ENCODE data around the gene CCNYL1.
"Not testable (repeated sequence)": the region's sequence is repeated elsewhere in the genome, so short reads cannot be mapped to it uniquely, and the experiment has no call there.

CCNYL1 gene

GRCh38 chr2:207696911-207697310 is 14.5 kb upstream of the CCNYL1 start:
- not testable (repeated sequence) for DNase-seq

GRCh38 chr2:207697411-207697810 is 14.0 kb upstream of the CCNYL1 start:
- DNase-seq = no peak

- DNase-seq = no peak
These were observed 13.1 kb upstream of the CCNYL1 start for GRCh38 chr2:207698301-207698700.

DNA sequence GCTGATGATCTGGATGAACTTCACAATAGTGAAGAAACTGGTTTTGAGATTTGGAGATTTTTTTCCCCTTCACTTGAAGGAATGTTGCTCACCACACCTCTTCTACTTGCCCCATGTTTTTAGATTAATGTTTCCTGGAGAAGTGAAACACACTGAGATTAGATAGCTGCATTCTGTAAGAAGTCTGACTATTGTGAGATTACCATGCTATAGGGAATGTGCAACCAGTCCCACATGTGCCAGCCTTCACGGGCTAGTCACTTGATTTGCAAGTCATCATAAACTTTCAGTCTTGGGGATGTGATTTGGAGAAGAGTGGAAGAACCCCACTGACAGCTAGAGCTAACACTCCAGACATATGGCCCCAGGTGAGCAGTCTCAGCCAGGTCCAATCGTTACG is 7.4 kb upstream of the CCNYL1 start:
- DNase-seq = no peak

GRCh38 chr2:207704671-207705070 is 6.8 kb upstream of the CCNYL1 start:
- no peak for DNase-seq

DNA sequence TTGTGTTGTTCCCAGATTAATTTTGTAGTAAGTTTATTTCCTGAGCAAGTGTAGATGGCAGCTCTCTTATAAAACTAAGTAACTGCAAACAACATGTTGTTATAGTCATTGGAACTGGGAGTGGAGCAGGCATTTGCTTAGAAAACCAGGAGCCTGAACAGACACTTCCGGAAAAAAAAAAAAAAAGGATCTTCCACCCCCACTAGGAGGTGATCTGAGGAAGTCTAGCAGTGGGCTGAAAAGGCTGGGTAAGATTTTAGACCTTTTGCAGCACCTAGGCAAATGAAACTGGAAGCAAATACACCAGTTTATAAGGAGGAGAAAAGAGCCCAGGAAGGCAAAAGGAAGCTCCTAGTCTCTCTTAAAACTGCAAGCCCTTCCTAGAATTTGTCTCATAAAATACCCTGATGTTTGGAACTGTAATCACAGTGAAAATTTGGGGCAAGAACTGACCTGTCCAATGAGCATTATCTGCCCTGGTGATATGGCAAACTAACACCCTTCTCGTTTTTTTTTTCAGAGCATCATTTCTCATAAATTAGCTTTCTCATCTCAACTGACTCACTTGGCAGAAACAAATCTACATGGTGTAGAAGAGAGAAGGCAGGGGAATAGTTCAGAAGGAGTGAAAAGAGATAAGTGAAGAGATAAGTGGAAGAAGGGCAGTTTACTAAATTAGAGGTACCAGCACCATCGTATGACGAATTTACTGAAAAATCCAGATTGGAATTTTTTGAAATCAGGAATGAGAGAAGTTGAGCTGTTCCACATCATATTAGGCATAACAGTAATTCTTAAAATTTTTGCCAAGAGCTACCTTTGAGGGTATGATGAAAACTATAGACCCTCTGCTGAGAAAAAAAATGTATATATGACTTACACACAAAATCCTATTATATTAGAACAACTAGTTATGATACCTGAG is 4.2 kb upstream of the CCNYL1 start:
- no peak for DNase-seq

DNA sequence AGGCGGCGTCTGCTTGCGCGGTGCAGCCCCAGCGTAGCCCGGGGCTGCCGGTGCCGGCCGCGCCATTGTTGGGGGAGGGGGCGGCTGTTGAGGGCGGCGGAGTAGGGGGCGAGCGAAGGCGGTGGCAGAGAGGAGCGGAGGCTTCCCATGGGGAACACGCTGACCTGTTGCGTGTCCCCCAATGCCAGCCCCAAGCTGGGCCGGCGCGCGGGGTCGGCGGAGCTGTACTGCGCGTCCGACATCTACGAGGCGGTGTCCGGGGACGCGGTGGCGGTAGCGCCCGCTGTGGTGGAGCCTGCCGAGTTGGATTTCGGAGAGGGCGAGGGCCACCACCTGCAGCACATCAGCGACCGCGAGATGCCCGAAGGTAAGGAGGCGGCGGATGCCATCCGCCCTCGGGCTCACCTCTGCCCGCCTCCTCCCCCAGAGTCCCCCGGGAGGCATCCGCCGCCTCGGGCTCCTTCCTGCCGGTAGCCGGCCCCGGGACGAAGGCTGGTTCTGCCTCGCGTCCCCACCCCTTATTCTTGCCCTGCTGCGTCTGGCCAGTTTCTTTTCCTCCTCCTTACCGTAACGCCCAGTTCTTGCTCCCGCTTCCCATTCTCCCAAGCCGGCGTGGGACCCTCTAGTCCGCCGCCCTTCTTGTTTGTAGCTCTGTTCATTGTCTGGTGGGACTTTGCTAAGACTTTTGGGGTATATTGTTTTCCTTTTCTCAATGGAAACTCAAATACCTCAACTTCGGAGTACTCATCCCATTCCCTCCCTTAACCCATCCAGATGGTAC is 500 bp downstream of the CCNYL1 start:
- peak; percentile 87 for DNase-seq

GRCh38 chr2:207716056-207716455 is 4.6 kb downstream of the CCNYL1 start:
- no peak for DNase-seq

DNA sequence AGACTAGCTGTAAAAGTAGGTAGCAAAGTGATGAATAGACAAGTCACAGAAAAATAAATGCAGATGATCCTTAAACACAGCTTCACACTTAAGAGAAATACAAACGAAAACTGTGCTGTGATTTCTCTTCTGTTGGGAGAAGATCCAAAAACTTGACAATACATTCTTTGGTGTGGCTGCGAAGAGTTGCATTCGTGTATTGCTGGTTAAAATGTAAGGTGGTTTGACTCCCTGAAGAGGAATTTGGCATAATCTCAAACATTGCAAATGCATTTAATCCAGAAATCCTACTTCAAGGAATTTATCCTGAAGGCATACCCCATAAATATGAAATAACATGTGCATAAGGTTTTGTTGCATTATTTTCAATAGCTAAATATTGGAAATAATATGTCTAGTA is 7.1 kb downstream of the CCNYL1 start:
- no peak for DNase-seq

DNA sequence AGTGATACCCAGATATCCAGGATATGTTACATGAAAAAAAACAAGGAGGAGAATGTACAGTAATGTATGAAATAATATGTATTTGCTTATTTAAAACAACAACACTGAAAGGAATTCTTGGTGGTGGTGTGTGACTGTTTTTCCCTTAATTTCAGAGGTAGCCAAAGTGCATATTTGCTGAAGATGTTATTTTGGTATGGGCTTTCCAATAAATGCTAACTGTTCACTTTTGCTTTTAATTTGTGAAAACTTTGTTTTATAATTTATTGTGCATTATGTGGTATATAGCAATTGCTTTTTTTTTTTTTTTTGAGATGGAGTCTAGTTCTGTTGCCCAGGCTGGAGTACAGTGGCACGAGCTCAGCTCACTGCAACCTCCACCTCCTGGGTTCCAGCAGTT is 7.6 kb downstream of the CCNYL1 start:
- DNase-seq = no peak

DNA sequence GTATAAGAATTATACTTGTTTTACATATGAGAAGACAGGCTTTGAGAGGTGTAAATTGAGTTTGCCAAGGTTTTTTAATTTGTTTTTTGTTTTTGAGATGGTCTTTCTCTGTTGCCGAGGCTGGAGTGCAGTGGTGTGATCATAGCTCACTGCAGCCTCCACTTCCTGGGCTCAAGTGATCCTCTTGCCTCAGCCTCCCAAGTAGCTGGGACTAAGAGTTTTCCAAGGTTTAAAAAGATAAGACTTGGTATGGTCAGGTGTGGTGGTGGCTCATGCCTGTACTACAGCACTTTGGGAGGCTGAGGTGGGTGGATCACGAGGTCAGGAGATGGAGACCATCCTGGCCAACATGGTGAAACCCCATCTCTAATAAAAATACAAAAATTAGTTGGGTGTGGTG is 8.2 kb downstream of the CCNYL1 start:
- DNase-seq = not testable (repeated sequence)

DNA sequence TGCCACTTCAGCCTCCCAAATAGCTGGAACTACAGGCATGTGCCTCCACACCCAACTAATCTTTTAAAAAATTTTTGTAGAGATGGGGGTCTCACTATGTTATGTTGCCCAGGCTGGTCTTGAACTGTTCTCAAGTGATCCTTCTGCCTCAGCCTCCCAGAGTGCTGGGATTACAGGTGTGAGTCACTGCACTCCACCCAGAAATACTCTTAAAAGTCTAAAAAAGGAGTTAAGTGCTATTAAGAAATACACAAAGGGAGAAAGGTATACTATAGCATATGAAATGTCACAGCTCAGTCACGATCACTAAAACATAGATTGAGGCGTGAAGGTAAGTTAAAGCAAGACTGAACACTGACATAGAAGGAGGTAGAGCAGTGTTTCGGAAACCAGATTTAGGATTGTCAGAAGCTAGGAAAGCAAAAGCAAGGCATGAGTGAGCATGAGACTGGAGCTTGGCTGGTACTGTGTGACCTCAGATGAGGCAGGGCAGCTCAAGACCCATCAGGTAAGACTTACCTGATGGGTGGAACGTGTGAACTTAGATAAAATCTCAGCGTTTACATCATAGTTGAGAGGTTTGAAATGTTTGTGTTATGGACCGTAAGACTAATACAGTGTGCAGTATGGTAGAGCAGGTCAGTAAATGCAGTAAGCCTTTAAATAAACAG is 9.2 kb downstream of the CCNYL1 start:
- DNase-seq = no peak

- DNase-seq = no peak
These were observed 11.5 kb downstream of the CCNYL1 start for GRCh38 chr2:207722773-207723424.

- not testable (repeated sequence) for DNase-seq
These were observed 12.0 kb downstream of the CCNYL1 start for GRCh38 chr2:207723425-207723787.

GRCh38 chr2:207724113-207724512 is 12.7 kb downstream of the CCNYL1 start:
- DNase-seq = no peak

GRCh38 chr2:207725873-207726578 is 14.6 kb downstream of the CCNYL1 start:
- no peak for DNase-seq

DNA sequence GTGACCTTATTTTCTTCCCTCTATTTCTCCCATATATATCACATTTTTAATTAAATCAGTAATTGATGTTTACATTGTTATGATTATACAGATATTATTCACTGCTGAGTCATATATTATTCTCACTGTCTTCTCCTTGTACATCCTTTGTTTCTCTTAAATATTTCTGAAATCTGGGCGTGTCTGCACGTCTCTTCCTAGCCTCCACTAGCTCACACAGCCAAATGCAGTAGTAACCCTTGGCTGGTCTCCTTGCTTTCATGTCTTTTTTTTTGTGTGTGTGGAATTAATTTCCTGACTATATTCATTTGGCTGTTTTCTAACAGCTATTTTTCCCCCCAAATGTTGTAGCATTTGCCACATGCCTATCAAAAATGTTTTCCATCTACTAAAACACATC is 15.8 kb downstream of the CCNYL1 start:
- no peak for DNase-seq

- no peak for DNase-seq
These were observed 18.1 kb downstream of the CCNYL1 start for GRCh38 chr2:207729465-207729998.

DNA sequence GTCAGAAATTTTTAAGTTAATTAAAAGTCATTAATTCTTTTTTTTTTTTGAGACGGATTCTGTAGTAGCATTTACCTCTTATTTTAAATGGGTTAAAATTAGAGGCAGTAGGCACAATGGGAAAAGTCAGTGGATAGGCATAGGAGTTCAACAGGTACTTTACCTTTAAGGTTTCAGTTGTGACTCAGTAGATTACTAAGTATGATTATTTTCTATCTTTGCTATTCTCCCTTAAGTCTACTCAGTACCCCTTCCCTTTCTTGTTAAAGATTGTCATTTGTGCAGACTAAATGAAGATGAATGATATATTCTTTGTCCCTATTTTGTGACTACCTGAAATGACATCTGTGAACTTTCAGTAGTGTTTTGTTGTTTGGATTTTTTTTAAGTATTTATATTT is 19.7 kb downstream of the CCNYL1 start:
- no peak for DNase-seq

- DNase-seq = no peak
These were observed 22.3 kb downstream of the CCNYL1 start for GRCh38 chr2:207733597-207734240.

- no peak for DNase-seq
These were observed 22.8 kb downstream of the CCNYL1 start for GRCh38 chr2:207734264-207734635.

Measured in right kidney (tissue), 1 donor.